HG02623 (cell line): Measurements from ENCODE around the gene GZMA.
"Not testable (repeated sequence)": the region's sequence is repeated elsewhere in the genome, so short reads cannot be mapped to it uniquely, and the experiment has no call there.

Experiments
- ATAC-seq: cut with Tn5 transposase; IDR thresholded peaks from one replicate; pipeline ENCODE4 v1.9.1; 2021; ENCODE audit warnings: moderate library complexity; ENCODE audit not compliant: unreplicated experiment

GZMA gene

DNA sequence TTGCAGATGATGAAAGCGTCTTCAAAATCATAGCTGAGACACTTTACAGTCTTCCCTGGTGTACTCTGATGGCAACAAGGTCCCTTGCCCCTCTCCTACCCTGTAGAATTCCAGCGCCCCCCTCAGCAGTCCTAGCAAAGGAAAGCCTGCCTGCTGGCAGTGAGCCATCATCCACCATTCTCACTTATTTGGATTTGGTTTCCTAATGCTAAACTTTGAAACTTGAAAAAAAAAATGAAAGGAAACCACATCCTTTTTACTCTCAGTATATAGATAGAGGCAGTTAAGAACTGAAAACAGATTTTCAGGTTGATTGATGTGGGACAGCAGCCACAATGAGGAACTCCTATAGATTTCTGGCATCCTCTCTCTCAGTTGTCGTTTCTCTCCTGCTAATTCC is at the start of gene GZMA:
TSS of gene GZMA (plus strand) at position 299 of the 400 bp plus-strand sequence. CDS start at position 336, 37 bp downstream.
- no peak for ATAC-seq

DNA sequence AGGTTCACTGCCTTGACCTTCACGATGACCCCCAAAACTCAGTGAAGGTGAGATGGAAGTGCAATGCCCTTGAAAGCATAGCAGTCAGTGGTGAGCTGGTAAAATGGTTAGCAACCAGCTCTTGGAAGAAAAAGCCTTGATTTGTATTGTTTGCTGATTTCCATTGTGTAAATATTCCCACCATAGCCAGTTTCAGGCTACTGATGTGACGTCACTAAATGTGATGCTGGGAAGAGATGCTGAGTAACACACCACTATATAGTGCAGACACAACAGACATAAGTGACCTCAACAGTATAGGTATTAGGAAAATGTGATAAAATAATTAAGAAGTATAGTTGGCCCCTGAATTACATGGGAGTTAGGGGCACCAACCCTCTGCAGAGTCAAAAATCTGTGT is 47.3 kb upstream of the GZMA start:
- ATAC-seq: no peak

DNA sequence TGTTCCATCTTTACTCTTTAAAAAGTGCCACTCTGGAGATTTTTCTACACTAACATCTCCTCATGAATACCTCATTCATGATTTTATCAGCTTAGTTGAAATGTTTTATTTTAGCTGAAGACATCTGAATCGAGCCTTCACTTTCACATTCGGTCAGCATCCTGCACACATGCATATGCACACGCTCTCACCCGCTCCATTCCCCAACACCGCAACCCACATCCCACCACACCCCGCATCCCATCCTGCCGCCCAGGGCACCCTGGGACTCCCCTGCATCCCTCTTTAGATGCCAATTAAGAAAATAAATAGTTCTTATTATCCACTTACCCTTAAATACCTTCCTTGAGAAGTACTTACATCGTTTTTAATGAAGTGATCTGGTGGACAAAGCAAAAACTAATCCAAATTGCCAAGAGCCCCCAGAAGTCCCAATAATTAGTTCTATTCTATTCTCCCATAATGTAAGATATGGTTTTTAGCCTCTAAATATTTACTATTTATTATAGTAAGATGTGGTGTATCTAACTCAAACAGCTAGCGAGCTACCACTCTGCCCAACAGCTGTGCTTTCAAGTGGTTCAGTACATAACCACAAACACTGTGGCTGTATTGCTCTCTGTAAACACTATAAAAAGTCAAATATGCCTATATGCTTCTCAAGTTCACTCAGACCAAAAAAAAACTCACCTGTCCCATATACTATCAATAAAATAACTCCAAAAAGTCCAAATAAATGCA is 40.2 kb upstream of the GZMA start:
- no peak for ATAC-seq

DNA sequence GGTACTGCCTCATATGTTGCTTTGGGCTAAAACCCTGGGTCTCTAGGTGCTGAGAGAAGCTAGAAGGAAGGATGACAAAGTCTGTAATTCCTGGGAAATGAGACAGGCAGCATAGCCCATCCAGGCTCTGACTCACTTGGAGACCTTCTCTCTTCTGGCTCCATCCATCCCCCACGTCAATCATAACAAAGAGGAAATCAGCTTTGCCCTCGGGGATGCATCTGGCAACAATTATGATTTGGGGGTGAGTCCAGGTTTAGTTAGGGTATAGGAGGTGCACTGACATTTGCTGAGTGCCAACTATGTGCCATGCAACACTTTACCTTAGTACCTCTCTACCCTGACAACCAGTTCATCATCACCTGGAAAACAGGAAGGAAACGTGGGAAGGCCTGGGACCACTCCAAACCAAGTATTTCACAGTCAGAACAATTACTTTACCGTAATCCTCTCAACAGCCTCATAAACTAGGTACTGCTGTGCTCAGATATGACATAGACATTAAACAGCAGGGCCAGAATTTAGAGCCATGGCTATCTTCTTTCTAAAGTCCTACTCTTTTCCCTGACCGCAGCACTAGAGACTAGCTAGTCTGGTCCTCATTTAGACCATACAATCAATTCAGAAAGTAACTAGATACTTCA is 39.1 kb upstream of the GZMA start:
- no peak for ATAC-seq

DNA sequence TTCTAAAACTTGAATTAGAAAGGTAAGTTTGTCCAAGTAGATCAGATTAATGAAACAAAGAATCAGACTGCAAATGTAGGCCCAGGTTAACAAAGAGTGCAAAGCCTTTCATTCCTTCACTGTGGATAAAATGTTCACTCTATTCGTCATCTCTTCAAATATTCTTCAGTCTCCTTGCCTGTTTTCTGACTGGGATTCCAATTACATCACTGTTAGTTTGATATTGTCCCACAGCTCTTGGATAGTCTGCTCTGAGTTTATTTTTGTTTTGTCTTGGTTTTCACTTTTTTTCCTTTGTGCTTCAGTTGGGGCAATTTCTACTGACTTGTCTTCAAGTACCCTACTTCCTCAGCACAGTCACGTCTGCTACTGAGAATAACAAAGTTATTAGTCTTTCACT is 38.5 kb upstream of the GZMA start:
- ATAC-seq: no peak

DNA sequence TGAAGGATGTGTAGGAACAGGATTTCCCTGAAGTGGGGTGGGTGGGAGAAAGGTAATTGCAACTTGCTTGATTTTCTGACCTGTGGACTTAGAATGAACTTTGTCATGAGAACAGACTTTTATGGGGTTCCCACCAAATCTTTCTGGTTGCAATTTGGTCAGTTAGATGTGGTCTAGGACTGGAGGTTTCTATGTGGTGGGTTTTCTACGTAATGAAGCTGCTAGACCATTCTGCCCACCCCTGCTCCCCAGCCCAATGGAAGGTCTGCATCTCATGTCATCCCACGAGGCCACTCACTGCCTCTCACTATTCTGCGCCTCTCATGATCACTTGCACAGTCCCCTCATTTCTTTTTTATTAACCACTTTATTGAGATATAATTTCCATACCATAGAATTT is 37.9 kb upstream of the GZMA start:
- no peak for ATAC-seq

DNA sequence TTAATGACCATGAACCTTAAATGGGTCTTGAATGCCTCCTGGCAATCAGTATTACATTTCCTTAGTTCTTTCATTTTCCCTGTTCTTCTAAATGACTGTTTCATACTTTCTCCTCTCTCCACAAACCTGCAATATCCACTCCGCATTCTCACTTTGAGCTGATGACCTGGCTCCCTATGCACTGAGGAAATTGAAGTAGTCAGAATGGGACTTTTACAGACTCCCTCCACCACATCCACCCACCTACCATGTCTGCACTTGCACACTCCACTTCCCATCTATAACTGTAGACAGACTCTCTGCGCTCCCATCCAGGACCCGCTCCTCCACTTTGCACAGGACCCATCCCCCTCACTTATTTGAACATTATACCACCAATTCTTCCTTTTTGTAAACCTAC is 36.2 kb upstream of the GZMA start:
- no peak for ATAC-seq

DNA sequence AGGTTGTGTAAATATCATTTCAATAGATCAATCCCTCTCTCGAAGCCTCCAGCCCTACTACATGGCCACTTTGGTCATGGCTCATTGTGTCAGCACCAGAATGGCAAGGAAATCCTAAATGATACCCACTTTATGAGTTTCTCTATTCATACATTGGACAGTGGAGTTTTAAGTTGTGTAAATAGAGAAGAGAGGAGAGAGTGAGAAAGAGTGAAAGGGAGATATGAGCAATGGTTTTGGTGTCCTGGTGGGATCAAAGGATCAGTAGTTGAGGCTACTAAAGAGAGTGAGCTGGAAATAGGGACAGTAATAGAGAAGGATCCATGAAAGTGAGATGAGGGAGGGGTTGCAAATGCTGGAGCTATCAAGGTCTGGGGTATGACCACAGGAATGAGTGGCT is 31.5 kb upstream of the GZMA start:
- ATAC-seq: no peak

DNA sequence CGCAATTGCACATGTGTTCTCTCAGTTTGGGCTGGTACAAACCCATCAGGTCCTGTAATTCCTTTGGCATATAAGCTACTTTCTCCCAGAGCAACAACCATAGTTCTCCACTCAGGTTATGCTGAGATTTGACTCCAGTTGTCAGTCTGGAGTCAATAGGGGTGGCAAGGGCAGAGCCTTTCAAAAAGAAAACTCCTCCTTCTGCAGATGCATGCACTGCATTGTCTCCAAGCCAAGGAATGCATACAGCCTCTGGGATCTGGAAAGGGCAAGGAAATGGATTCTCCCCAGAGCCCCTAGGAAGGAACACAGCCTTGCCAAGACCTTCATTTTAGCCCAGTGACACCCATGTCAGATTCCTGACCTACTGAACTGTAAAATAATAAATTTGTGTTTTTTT is 31.0 kb upstream of the GZMA start:
- no peak for ATAC-seq

DNA sequence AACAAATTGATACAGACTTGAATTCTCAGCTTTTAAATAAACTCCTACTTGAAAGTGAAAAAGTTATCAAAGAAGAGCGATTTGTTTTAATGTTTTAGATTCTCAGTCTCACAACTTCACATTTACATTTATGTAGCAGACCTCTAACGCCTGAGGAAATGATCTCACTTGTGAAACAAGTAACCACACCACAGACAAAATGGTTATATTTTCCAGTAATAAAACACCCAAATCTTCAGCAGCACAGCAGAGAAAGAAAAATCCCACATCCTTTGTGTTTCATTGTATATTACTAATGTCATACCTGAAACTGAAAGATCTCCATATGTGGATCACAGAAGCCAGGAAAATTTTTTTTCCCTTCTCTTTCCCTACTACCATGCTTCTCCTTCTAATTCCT is 29.8 kb upstream of the GZMA start:
- no peak for ATAC-seq

DNA sequence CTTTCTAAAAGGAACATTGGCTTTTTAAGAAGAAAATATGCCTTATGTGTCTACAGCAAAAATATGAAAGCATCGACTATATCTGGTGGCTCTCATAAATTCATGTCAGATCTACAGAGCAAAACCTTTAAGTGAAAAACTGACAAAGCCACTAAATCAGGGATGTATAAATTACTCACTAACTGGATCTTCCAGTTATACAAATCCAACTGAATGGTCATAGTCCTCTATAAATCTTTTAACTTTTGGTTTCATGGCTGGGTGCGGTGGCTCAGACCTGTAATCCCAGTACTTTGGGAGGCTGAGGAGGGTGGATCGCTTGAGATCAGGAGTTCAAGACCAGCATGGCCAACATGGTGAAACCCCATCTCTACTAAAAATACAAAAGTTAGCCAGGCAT is 29.2 kb upstream of the GZMA start:
- ATAC-seq: no peak

DNA sequence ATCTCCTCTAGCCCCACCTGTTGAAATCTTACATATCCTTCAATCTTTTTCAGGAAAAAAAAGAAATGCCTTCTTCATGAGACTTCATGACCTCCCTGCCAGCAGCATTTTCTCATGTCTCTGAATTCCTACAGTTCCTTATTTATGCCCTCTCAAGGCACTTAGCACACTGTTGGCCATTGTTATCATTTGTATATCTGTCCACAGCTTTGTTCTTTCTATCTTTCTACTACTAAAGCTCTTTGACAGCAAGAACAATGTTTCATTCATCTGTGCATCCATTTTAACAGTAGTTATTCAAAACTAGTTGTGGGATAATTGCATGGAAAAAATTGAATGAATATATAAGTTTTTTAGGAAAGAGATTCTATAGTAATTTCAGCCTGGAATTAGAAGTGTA is 20.9 kb upstream of the GZMA start:
- ATAC-seq: no peak

DNA sequence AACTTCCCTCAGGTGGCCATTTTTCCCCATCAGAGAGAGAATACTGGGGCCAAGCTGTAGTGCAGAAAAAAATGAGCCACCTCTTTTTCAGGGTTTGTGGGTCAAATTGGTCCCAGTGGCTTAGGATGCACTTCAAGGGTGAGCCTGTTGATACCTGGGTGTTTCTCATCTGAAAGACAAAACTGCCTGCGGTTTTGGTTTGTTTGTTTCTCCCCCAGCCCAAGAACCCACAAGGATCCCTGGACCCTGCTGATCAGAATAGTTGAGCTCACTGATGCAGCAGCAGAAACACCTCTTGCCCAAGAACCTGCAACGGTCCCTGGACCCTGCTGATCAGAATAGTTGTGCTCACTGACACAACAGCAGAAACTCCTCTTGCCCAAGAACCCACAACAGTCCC is 13.1 kb upstream of the GZMA start:
- not testable (repeated sequence) for ATAC-seq

DNA sequence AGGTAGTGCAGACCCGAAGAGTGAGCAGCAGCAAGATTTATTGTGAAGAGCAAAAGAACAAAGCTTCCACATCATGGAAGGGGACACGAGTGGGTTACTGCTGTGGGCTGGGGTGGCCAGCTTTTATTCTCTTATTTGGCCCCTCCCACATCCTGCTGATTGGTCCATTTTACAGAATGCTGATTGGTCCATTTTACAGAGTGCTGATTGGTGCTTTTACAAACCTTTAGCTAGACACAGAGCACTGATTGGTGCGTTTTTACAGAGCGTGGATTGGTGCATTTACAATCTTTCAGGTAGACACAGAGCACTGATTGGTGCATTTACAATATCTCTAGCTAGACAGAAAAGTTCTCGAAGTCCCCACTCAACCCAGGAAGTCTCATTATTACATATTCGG is 11.4 kb upstream of the GZMA start:
- ATAC-seq: not testable (repeated sequence)

DNA sequence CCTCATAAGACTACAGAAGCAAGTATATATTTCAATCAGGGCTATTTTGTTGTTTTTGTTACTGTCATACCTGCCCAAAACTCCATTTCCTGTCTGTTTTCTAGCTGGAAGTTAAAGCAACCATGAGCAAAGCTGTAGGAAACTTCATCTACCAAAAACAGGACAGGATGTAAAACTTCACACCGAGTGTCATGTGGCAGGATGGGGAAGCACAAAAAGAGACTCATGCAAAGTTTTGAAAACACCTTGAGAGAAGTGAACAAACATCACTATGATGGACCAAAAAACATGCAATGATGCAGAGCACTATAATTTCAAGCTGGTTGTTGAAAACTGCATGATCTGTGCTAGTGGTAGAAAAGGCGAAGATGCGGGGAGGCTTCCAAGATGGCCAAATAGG is 6.3 kb upstream of the GZMA start:
- ATAC-seq: no peak

DNA sequence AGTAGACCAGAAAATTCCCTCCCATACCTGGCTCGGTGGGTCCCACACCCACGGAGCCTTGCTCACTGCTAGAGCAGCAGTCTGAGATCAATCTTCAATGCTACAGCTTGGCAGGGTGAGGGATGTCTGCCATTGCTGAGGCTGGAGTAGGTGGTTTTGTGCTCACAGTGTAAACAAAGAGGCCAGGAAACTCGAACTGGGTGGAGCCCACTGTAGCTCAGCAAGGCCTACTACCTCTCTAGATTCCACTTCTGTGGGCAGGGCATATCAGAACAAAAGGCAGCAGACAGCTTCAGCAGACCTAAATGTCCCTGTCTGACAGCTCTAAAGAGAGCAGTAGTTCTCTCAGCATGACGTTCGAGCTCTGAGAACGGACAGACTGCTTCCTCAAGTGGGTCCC is 5.6 kb upstream of the GZMA start:
- no peak for ATAC-seq

DNA sequence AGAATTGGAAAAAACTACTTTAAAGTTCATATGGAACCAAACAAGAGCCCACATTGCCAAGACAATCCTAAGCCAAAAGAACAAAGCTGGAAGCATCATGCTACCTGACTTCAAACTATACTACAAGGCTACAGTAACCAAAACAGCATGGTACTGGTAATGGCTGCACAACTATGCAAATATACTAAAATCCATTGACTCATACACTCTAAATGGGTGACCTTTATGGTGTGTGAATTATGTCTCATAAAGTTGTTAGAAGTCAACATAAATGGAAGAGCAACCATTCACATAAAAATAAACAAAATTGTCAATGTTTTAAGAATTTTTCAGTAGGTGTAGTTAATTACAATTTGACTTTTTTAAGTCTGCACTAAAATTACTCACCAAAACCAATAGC is 1.3 kb upstream of the GZMA start:
- ATAC-seq: not testable (repeated sequence)

DNA sequence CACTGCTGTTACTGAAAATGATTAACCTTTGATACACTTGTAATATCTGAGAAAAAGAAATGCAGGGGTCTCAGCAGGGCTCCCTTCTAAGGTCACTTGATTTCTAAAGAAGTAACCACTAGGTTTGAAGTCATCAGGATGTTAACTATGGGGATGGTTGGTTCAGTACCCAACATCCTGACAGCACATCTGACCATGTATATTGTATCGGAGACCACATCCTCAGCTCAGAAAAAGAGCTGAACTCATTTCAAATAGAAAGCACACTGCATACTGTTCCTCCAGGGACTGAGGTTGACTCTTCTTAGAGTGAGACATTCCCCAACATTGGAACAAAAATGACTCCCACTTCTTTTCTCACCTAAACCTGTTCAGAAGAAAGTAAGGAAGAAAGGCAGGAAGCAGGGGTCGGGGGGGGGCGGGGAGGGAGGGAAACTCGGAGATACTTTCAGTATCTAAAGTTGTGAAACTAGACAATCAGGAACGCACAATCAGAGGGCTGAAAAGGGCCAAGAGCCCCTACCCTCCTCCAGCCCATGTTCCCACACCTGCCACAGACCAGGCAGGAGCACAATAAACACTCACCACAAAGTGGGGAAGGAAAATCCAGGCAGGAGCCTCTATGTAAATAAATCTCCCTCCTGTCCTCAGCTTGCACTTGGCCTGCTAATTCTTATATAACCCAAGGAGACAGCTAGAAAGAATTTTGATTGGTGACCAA is 730 bp upstream of the GZMA start:
- ATAC-seq: no peak

DNA sequence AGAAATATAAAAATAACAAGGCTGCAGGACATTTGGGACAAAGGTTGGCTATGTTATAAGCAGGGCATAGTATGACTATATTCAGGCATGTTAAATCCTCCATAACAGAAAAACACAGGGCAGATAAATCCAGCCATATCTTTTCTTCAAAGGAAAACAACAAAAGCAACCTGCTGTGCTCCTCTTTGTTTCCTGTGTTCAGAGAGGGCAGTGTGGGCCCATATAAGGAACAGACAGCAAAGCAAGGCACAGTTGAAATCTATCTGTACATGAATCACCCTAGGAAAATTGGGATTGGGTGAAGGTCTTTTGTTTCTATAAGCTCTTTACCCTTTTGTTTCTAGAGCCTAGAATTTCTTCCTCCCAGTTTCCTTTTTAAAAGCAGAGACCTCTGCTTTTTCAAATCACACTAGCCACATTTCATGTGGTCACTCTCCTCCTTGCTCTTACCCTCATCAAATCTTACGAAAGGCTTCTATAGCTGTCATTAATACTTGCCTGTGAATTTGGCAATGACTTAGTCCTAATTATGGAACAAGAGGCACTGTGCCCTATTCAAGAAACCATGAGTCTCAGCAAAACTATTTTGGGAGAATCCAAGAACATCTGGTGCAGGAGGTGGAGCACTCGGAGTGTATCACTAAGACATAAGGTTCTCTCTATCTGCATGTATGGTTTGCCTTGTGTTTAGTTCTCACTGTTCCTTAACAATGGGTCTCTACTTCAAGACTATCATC is 1.8 kb downstream of the GZMA start:
- no peak for ATAC-seq

DNA sequence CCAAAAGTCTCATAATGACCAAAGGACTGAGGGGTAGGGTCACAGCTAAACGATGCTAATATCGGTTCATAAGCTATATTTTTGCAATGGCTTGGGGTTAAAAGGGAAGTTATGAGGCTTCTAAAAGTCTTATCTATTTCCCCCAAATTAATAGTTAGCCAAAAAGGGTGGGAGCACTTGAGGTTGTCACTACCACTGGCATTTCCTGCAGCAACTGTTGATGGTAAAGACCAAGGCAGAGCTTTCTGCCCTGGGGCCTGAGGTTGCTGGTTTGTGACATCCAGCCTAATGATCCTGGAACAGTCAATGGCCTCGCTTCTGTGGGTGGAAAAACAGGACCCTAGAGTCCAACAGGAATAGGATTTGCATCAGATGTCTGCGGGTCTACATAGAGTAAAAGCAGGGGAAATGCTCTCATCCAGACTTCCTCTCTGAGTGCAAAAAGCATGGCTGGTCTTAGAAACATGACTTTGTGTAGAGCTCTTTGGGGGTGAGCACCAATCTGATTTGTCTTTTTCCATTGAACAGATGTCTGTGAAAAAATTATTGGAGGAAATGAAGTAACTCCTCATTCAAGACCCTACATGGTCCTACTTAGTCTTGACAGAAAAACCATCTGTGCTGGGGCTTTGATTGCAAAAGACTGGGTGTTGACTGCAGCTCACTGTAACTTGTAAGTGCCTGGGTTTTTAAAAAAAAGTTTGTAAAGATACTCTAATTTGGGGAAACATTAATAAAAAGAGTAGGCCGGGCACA is 2.7 kb downstream of the GZMA start:
- ATAC-seq: no peak

DNA sequence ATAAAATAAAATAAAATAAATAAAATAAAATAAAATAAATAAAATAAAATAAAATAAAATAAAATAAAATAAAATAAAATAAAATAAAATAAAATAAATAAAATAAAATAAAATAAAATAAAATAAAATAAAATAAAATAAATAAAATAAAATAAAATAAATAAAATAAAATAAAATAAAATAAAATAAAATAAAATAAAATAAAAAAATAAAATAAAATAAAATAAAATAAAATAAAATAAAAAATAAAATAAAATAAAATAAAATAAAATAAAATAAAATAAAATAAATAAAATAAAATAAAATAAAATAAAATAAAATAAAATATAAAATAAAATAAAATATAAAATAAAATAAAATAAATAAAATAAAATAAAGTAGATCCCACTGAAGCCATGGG is 3.5 kb downstream of the GZMA start:
- ATAC-seq: not testable (repeated sequence)
